Endothelial cell of umbilical vein (primary cell): Measurements from ENCODE around the gene ERMAP. TPM values are rescaled to one million over a fixed set of nuclear protein-coding genes. Genes with fewer than 3 reads are reported as not detected.

Experiments
- BruUV-seq: library from RNA; stranded (reverse); fragments of 400-500 nt; replicated peaks from 2 replicates; lab custom pipeline; 2021; lab: Mats Ljungman, UMichigan
- CTCF ChIA-PET: fragments of 300-600, 350-600 bp; sonication (Branson Sonifier 250); formaldehyde crosslinking; loops from one replicate; lab custom pipeline; 2021; ENCODE audit warnings: antibody characterized with exemption, inconsistent platforms; lab: Charles Lee
- POLR2A ChIA-PET: fragments of 300-600, 350-600 bp; sonication (Branson Sonifier 250); formaldehyde crosslinking; loops from one replicate; lab custom pipeline; 2021; ENCODE audit warnings: antibody characterized with exemption, inconsistent platforms; lab: Charles Lee
- DNase-seq: peaks from one replicate; pipeline ENCODE4 v3.0.0-alpha.2; 2011; ENCODE audit warnings: low read depth, low spot score
- FAIRE-seq: peaks from 2 replicates; lab custom pipeline; 2011; peaks lifted over from hg19 to GRCh38; lab: Jason Lieb, UNC
- H2AFZ ChIP-seq: 2 replicates; pipeline ENCODE4 v1.6.0; 2012; ENCODE audit warnings: low read depth, low read length, control low read depth, inconsistent platforms
- H3K27ac ChIP-seq: 2 replicates; pipeline ENCODE4 v1.5.1; 2011; ENCODE audit warnings: low read depth, mild to moderate bottlenecking, control low read depth, low read length, moderate library complexity; ENCODE audit not compliant: insufficient read depth
- H3K27me3 ChIP-seq, 2 experiments: 2 replicates each; pipeline versions ENCODE4 v1.6.0 to v1.6.1; 2011; ENCODE audit warnings: low read length in 2 of 2, mixed read lengths in 1 of 2; ENCODE audit not compliant: control insufficient read depth in 2 of 2, insufficient read depth in 2 of 2
- H3K36me3 ChIP-seq, 2 experiments: 2 replicates in 1 of 2; 3 replicates in 1 of 2; pipeline ENCODE4 v1.5.1; 2011; ENCODE audit warnings: low read length in 2 of 2, mild to moderate bottlenecking in 1 of 2, moderate library complexity in 1 of 2; ENCODE audit not compliant: control insufficient read depth in 2 of 2, insufficient read depth in 2 of 2; ENCODE audit errors: extremely low read depth in 1 of 2
- H3K4me1 ChIP-seq: 3 replicates; pipeline ENCODE4 v1.5.1; 2011; ENCODE audit warnings: mild to moderate bottlenecking, low read length; ENCODE audit not compliant: control insufficient read depth, insufficient read depth; ENCODE audit errors: extremely low read depth
- H3K4me2 ChIP-seq: 2 replicates; pipeline ENCODE4 v1.6.1; 2011; ENCODE audit warnings: low read length, control low read depth, mixed read lengths; ENCODE audit not compliant: insufficient read depth
- H3K4me3 ChIP-seq, 3 experiments: fragments of 200-600 bp in 1 of 3; sonication (generic), shearing (Covaris generic) in 1 of 3; replicated peaks in 1 of 3; 2 replicates each; pipeline ENCODE4 v1.5.1; 2011 to 2016; ENCODE audit warnings: control low read depth in 3 of 3, low read length in 3 of 3, mild to moderate bottlenecking in 2 of 3, inconsistent platforms in 1 of 3, low read depth in 1 of 3, moderate library complexity in 1 of 3; ENCODE audit not compliant: insufficient read depth in 1 of 3
- H3K79me2 ChIP-seq: 2 replicates; pipeline ENCODE4 v1.6.0; 2012; ENCODE audit warnings: low read length, inconsistent platforms; ENCODE audit not compliant: control insufficient read depth, insufficient read depth
- H3K9ac ChIP-seq: replicated peaks from 2 replicates; pipeline ENCODE3; 2011; ENCODE audit warnings: low read length, control low read depth; ENCODE audit not compliant: insufficient read depth; ENCODE audit errors: extremely low read depth
- H3K9me1 ChIP-seq: replicated peaks from 3 replicates; pipeline ENCODE4 v1.6.0; 2011; ENCODE audit warnings: mild to moderate bottlenecking, low read length; ENCODE audit not compliant: control insufficient read depth, insufficient read depth; ENCODE audit errors: extremely low read depth
- H3K9me3 ChIP-seq: replicated peaks from 2 replicates; pipeline ENCODE4 v1.5.1; 2012; ENCODE audit warnings: low read length, inconsistent platforms; ENCODE audit not compliant: control insufficient read depth, insufficient read depth
- H4K20me1 ChIP-seq: replicated peaks from 2 replicates; pipeline ENCODE3; 2011; ENCODE audit warnings: mild to moderate bottlenecking, low read length; ENCODE audit not compliant: control insufficient read depth, insufficient read depth; ENCODE audit errors: extremely low read depth
- CTCF ChIP-seq, 2 donors: IDR thresholded peaks; 1 replicate in 1 of 2; 2 replicates in 1 of 2; pipeline ENCODE4 v1.5.1; 2011; ENCODE audit warnings: low read length in 2 of 2, mild to moderate bottlenecking in 2 of 2, moderate library complexity in 2 of 2, control low read depth in 1 of 2, inconsistent platforms in 1 of 2, low read depth in 1 of 2; ENCODE audit not compliant: insufficient read depth in 1 of 2; ENCODE audit errors: extremely low read depth in 1 of 2
- EZH2 ChIP-seq: IDR thresholded peaks from 2 replicates; pipeline ENCODE4 v1.6.1; 2012; ENCODE audit warnings: borderline replicate concordance, low read depth, mild to moderate bottlenecking, moderate library complexity, low read length, inconsistent platforms; ENCODE audit not compliant: severe bottlenecking
- FOS ChIP-seq: IDR thresholded peaks from 2 replicates; pipeline ENCODE4 v1.6.1; 2011; ENCODE audit warnings: mild to moderate bottlenecking, low read length, moderate library complexity, borderline replicate concordance; ENCODE audit not compliant: insufficient read depth
- GATA2 ChIP-seq: IDR thresholded peaks from 2 replicates; pipeline ENCODE4 v1.7.0; 2011; ENCODE audit warnings: low read depth, mild to moderate bottlenecking, moderate library complexity, mixed read lengths, low read length; ENCODE audit not compliant: insufficient read length, insufficient read depth
- JUN ChIP-seq: IDR thresholded peaks from 2 replicates; pipeline ENCODE4 v1.6.1; 2011; ENCODE audit warnings: borderline replicate concordance, low read depth; ENCODE audit not compliant: insufficient read length, insufficient read depth
- MYC ChIP-seq: IDR thresholded peaks from one replicate; pipeline ENCODE4 v1.6.1; 2011; ENCODE audit warnings: mild to moderate bottlenecking, low read depth, low read length
- POLR2A ChIP-seq: IDR thresholded peaks from 2 replicates; pipeline ENCODE4 v1.6.1; 2012; ENCODE audit warnings: low read depth, mild to moderate bottlenecking, control low read depth, low read length
- POLR2AphosphoS5 ChIP-seq: IDR thresholded peaks from 2 replicates; pipeline ENCODE4 v1.6.1; 2012; ENCODE audit warnings: low read depth, mild to moderate bottlenecking, control low read depth, low read length, moderate library complexity; ENCODE audit not compliant: insufficient read depth
- dilution Hi-C: fragments of 300-500 bp; cut with MboI; formaldehyde crosslinking; loops from one replicate; pipeline ENCODE4 v1.15.0; 2019; ENCODE audit warnings: low sequenced_read_pairs; ENCODE audit not compliant: extremely low pct_ligation_motif_present
- intact Hi-C: fragments of 100-400 bp; cut with micrococcal nuclease; formaldehyde crosslinking; loops from one replicate; pipeline ENCODE4 v1.10.0; 2022
- polyA plus RNA-seq, 4 experiments: library from polyadenylated mRNA; depleted of rRNA in 3 of 4; stranded (reverse) in 3 of 4; unstranded in 1 of 4; fragments of >200 nt; gene quantifications; 2 replicates each; pipeline versions ENCODE4 v1.2.1 to v1.2.3, GENCODE V29; 2011 to 2012; ENCODE audit warnings: missing spikeins in 1 of 4
- total RNA-seq: library from RNA; stranded (reverse); gene quantifications from 2 replicates; pipeline ENCODE4 v1.2.3, GENCODE V29; 2021
- TF ChIP-seq, protein P1 (sequence below): IDR thresholded peaks from 2 replicates; pipeline ENCODE4 v1.6.1; 2011; ENCODE audit not compliant: insufficient read depth, insufficient read length

ERMAP gene
- total and polyA plus RNA-seq, 2 donors (not counting 3 experiments of a cell fraction or from before 2014, with no cell fraction given): 7.8 to 8.6 TPM

GRCh38 chr1:42806171-42806570, 10.8 kb upstream of the ERMAP start:
- no peak overlapping the region for H3K4me2 ChIP-seq
- ChIA-PET CTCF (interaction anchor here (1.2 kb wide), 1 partner anchor 28 kb away, joined by 6 read pairs; no protein-coding TSS in a partner anchor), POLR2A (no interaction called here)
- no peaks in the 10 kb centered on the region for H3K4me1 ChIP-seq
- FAIRE-seq: no peak
- no peaks in the 10 kb centered on the region for H3K36me3 ChIP-seq
- no peaks in the 10 kb centered on the region for H3K9me1 ChIP-seq
- H3K4me3 ChIP-seq: no peak overlapping the region
- no peaks in the 10 kb centered on the region for H3K79me2 ChIP-seq
- TF ChIP-seq JUN (no peak), MYC (no peak), POLR2AphosphoS5 (no peak), GATA2 (no peak), FOS (no peak), EZH2 (no peak), POLR2A (no peak)
- TF ChIP-seq, protein P1, sequence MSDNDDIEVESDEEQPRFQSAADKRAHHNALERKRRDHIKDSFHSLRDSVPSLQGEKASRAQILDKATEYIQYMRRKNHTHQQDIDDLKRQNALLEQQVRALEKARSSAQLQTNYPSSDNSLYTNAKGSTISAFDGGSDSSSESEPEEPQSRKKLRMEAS: no peak
- H3K9ac ChIP-seq: no peak overlapping the region
- H3K27me3 ChIP-seq: no peaks in the 10 kb centered on the region
- no peaks in the 10 kb centered on the region for H4K20me1 ChIP-seq
- H2AFZ ChIP-seq: no peak overlapping the region
- no peaks in the 10 kb centered on the region for H3K9me3 ChIP-seq
- DNase-seq: no peak
- dilution Hi-C loops: no loop called here
- no TSS peak for BruUV-seq
- intact Hi-C loops: no loop called here
- H3K27ac ChIP-seq: no peak overlapping the region

GRCh38 chr1:42806593-42806992, 10.3 kb upstream of the ERMAP start:
- Histone ChIP-seq H3K9ac (no peak overlapping the region), H3K4me2 (no peak overlapping the region), H3K4me3 (no peak overlapping the region), H3K36me3 (no peaks in the 10 kb centered on the region), H2AFZ (no peak overlapping the region), H3K4me1 (no peaks in the 10 kb centered on the region), H3K79me2 (no peaks in the 10 kb centered on the region), H3K27ac (no peak overlapping the region), H3K27me3 (no peaks in the 10 kb centered on the region), H4K20me1 (no peaks in the 10 kb centered on the region), H3K9me3 (no peaks in the 10 kb centered on the region), H3K9me1 (no peaks in the 10 kb centered on the region)
- CTCF ChIA-PET: interaction anchor here (1.2 kb wide), 1 partner anchor 28 kb away, joined by 6 read pairs; no protein-coding TSS in a partner anchor
- POLR2A ChIA-PET: no interaction called here
- TF ChIP-seq, protein P1: no peak
- TF ChIP-seq FOS: no peak
- TF ChIP-seq JUN: no peak
- no peak for TF ChIP-seq CTCF (IDR thresholded peaks at IDR 0.05; ENCODE audit: extremely low read depth in 1 of 2, insufficient read depth in 1 of 2, low read depth in 1 of 2, low read length in 2 of 2)
- TF ChIP-seq POLR2AphosphoS5: no peak
- no peak for TF ChIP-seq POLR2A
- no peak for TF ChIP-seq GATA2
- no peak for TF ChIP-seq MYC
- no peak for TF ChIP-seq EZH2
- DNase-seq (no peak), FAIRE-seq (no peak)
- dilution Hi-C loops: no loop called here
- intact Hi-C loops: no loop called here
- BruUV-seq: no TSS peak
